Esophagus squamous epithelium (tissue), 5 donors: ENCODE measurements around the gene PRSS36. TPM values are rescaled to one million over a fixed set of nuclear protein-coding genes. Genes with fewer than 3 reads are reported as not detected.
A peak's percentile ranks its signal among the peaks of the same experiment; 100 is the strongest.
"Not testable (repeated sequence)": the region's sequence is repeated elsewhere in the genome, so short reads cannot be mapped to it uniquely, and the experiment has no call there.

Experiments
- DNase-seq: peaks from one replicate; lab custom pipeline; 2025; lab: John Stamatoyannopoulos, UW
- H3K27ac ChIP-seq, 4 donors: fragments of 200-600 bp; sonication (generic); one replicate each; pipeline ENCODE4 v1.5.1; 2016 to 2019; ENCODE audit warnings: mild to moderate bottlenecking in 1 of 4
- H3K27me3 ChIP-seq, 4 donors: fragments of 200-600 bp; sonication (generic); 1 replicate in 3 of 4; 2 replicates in 1 of 4; pipeline versions ENCODE4 v1.5.1 to v1.6.0; 2017 to 2021; ENCODE audit warnings: antibody characterized with exemption in 1 of 4
- H3K36me3 ChIP-seq, 3 donors: fragments of 200-600 bp; sonication (generic); one replicate each; pipeline ENCODE4 v1.5.1; 2016 to 2019
- H3K4me1 ChIP-seq, 3 donors: fragments of 200-600 bp; sonication (generic); one replicate each; pipeline ENCODE4 v1.5.1; 2017 to 2019
- H3K4me3 ChIP-seq, 4 donors: fragments of 200-600 bp; sonication (generic); 1 replicate in 3 of 4; 2 replicates in 1 of 4; pipeline ENCODE4 v1.5.1; 2016 to 2019; ENCODE audit warnings: mild to moderate bottlenecking in 2 of 4, moderate library complexity in 1 of 4
- H3K9me3 ChIP-seq, 3 donors: fragments of 200-600 bp; sonication (generic); one replicate each; pipeline ENCODE4 v1.5.1; 2016 to 2019
- CTCF ChIP-seq, 6 experiments: fragments of 450-650 bp in 4 of 6; fragments of 200-600 bp in 2 of 6; sonication (generic) in 2 of 6; IDR thresholded peaks; one replicate each; pipeline ENCODE4 v1.5.1; 2016 to 2019; ENCODE audit warnings: antibody characterized with exemption in 6 of 6, mild to moderate bottlenecking in 4 of 6, moderate library complexity in 4 of 6
- POLR2A ChIP-seq, 4 donors: fragments of 450-650 bp; IDR thresholded peaks; one replicate each; pipeline ENCODE4 v1.6.1; 2017; ENCODE audit warnings: antibody characterized with exemption in 4 of 4, mild to moderate bottlenecking in 4 of 4, moderate library complexity in 3 of 4
- WGBS, 2 donors: methylation state at CpG; one replicate each; pipeline ENCODE4 v1.1.5; 2018; 5-methylcytosine and 5-hydroxymethylcytosine counted together
- intact Hi-C: fragments of 100-400 bp; cut with DNase I; formaldehyde crosslinking; loops from one replicate; pipeline ENCODE4 v1.15.0; 2022
- total RNA-seq, 4 donors: library from RNA; depleted of rRNA; stranded (reverse); fragments of >200 nt; gene quantifications; one replicate each; pipeline ENCODE4 v1.1.0, GENCODE V29; 2016
- donor health status: DM: yes; HTN: yes; CAD: no.

The PRSS36 gene
- total RNA-seq, 4 donors from 2014 or later: 0.38 to 4.2 (median 1.9) TPM

- peaks cover 25 to 48% (median 36%) of the 10 kb centered on the region in 3 donors for H3K4me1 ChIP-seq
- DNase-seq: no peak
- no peaks in the 10 kb centered on the region for H3K27me3 ChIP-seq
- intact Hi-C loops: no loop called here
- TF ChIP-seq POLR2A (IDR thresholded peaks at IDR 0.05) (peak in 1 of 4 donors; percentile 29), CTCF (IDR thresholded peaks at IDR 0.05) (no peak)
- no peaks in the 10 kb centered on the region for H3K9me3 ChIP-seq
- 8 to 11% methylated on average over 7 to 11 of the region's 27 CpGs for WGBS, 2 donors
- peak overlapping the region; percentile 84 to 98 (median 93) for H3K4me3 ChIP-seq
- H3K27ac ChIP-seq: peak overlapping the region; percentile 95 to 99 (median 98)
- H3K36me3 ChIP-seq: peaks cover 10 to 22% (median 15%) of the 10 kb centered on the region in 3 donors
Measured at GRCh38 chr16:31179219-31179746, 29.4 kb upstream of the PRSS36 start.

GRCh38 chr16:31177136-31177535 lies 27.3 kb upstream of the PRSS36 start:
- Histone ChIP-seq H3K4me1 (peaks cover 16 to 26% (median 16%) of the 10 kb centered on the region in 3 donors), H3K4me3 (no peak overlapping the region), H3K9me3 (no peaks in the 10 kb centered on the region), H3K36me3 (peaks cover 0 to under 1% (median 0%) of the 10 kb centered on the region in 3 donors), H3K27ac (no peak overlapping the region), H3K27me3 (no peaks in the 10 kb centered on the region)
- TF ChIP-seq POLR2A (IDR thresholded peaks at IDR 0.05) (no peak), CTCF (IDR thresholded peaks at IDR 0.05) (no peak)
- intact Hi-C loops: no loop called here
- no peak for DNase-seq
- 47 to 57% methylated on average over 3 of the region's 3 CpGs for WGBS, 2 donors

- H3K27ac ChIP-seq, H3K36me3 ChIP-seq, H3K4me1 ChIP-seq, H3K4me3 ChIP-seq, intact Hi-C loops, DNase-seq, H3K9me3 ChIP-seq, H3K27me3 ChIP-seq: not testable (repeated sequence)
- no CpG with 5 or more reads among the region's 2 CpGs for WGBS, 2 donors
Measured at GRCh38 chr16:31170048-31170447, 20.2 kb upstream of the PRSS36 start.

GRCh38 chr16:31168848-31169247 lies 19.0 kb upstream of the PRSS36 start:
- Histone ChIP-seq H3K4me3 (no peak overlapping the region), H3K27ac (no peak overlapping the region), H3K4me1 (no peaks in the 10 kb centered on the region), H3K9me3 (no peaks in the 10 kb centered on the region), H3K36me3 (no peaks in the 10 kb centered on the region), H3K27me3 (no peaks in the 10 kb centered on the region)
- TF ChIP-seq POLR2A (IDR thresholded peaks at IDR 0.05) (no peak), CTCF (IDR thresholded peaks at IDR 0.05) (no peak)
- intact Hi-C loops: no loop called here
- 45 to 53% methylated on average over 2 of the region's 2 CpGs for WGBS, 2 donors
- no peak for DNase-seq

GRCh38 chr16:31167315-31167714 lies 17.4 kb upstream of the PRSS36 start:
- no peak for DNase-seq
- Histone ChIP-seq H3K9me3 (no peaks in the 10 kb centered on the region), H3K4me3 (no peak overlapping the region), H3K36me3 (no peaks in the 10 kb centered on the region), H3K27ac (no peak overlapping the region), H3K27me3 (no peaks in the 10 kb centered on the region), H3K4me1 (no peaks in the 10 kb centered on the region)
- intact Hi-C loops: no loop called here
- 79 to 82% methylated on average over 8 of the region's 8 CpGs for WGBS, 2 donors
- TF ChIP-seq POLR2A (IDR thresholded peaks at IDR 0.05): no peak
- TF ChIP-seq CTCF (IDR thresholded peaks at IDR 0.05): no peak

GRCh38 chr16:31157136-31157535 lies 7.3 kb upstream of the PRSS36 start:
- no peak for DNase-seq
- H3K4me1 ChIP-seq: no peaks in the 10 kb centered on the region
- H3K4me3 ChIP-seq: no peak overlapping the region
- no peaks in the 10 kb centered on the region for H3K9me3 ChIP-seq
- intact Hi-C loops: no loop called here
- WGBS, 2 donors: 37 to 54% methylated on average over 8 of the region's 8 CpGs
- no peaks in the 10 kb centered on the region for H3K36me3 ChIP-seq
- no peak overlapping the region for H3K27ac ChIP-seq
- TF ChIP-seq CTCF (IDR thresholded peaks at IDR 0.05): no peak
- H3K27me3 ChIP-seq: peaks cover 0 to 17% (median 0%) of the 10 kb centered on the region in 4 donors

- H3K9me3 ChIP-seq, DNase-seq, H3K4me3 ChIP-seq, H3K36me3 ChIP-seq, H3K27ac ChIP-seq, intact Hi-C loops: not testable (repeated sequence)
- Histone ChIP-seq H3K27me3 (peaks cover 0 to 57% (median 0%) of the 10 kb centered on the region in 4 donors), H3K4me1 (peaks cover 4 to 15% (median 4%) of the 10 kb centered on the region in 3 donors)
- 61 to 71% methylated on average over 4 to 6 of the region's 6 CpGs for WGBS, 2 donors
Measured at GRCh38 chr16:31150976-31151375, 1.1 kb upstream of the PRSS36 start.
